GM23248 (cell line): ENCODE measurements around the gene CATSPERD. TPM values are rescaled to one million over a fixed set of nuclear protein-coding genes. Genes with fewer than 3 reads are reported as not detected.
"Not testable (repeated sequence)": the region's sequence is repeated elsewhere in the genome, so short reads cannot be mapped to it uniquely, and the experiment has no call there.

Experiments used
- DNase-seq: peaks from one replicate; pipeline ENCODE4 v3.0.0-alpha.2; 2015
- H2AFZ ChIP-seq: fragments of 200-600 bp; sonication (generic); 2 replicates; pipeline ENCODE4 v1.6.1; 2016; ENCODE audit warnings: antibody characterized with exemption
- H3F3A ChIP-seq: fragments of 200-600 bp; sonication (generic); 2 replicates; pipeline ENCODE4 v1.6.1; 2016; ENCODE audit warnings: mild to moderate bottlenecking, antibody characterized with exemption, mixed run types; ENCODE audit not compliant: insufficient read depth
- H3K27ac ChIP-seq: fragments of 200-600 bp; sonication (generic); 2 replicates; pipeline ENCODE4 v1.5.1; 2016; ENCODE audit warnings: mild to moderate bottlenecking
- H3K27me3 ChIP-seq: fragments of 200-600 bp; sonication (generic); replicated peaks from 2 replicates; pipeline ENCODE4 v1.6.1; 2016; ENCODE audit warnings: mild to moderate bottlenecking; ENCODE audit not compliant: insufficient read depth
- H3K36me3 ChIP-seq: fragments of 200-600 bp; sonication (generic); 2 replicates; pipeline ENCODE4 v1.6.1; 2016; ENCODE audit warnings: low read depth, mild to moderate bottlenecking
- H3K4me1 ChIP-seq: fragments of 200-600 bp; sonication (generic); 2 replicates; pipeline ENCODE4 v1.6.1; 2016; ENCODE audit warnings: mild to moderate bottlenecking; ENCODE audit not compliant: insufficient read depth
- H3K4me2 ChIP-seq: fragments of 200-600 bp; sonication (generic); one replicate; pipeline ENCODE4 v1.6.1; 2016; ENCODE audit warnings: mild to moderate bottlenecking; ENCODE audit not compliant: unreplicated experiment
- H3K4me3 ChIP-seq: fragments of 200-600 bp; sonication (generic); 2 replicates; pipeline ENCODE4 v1.5.1; 2016; ENCODE audit warnings: mild to moderate bottlenecking
- H3K79me2 ChIP-seq: fragments of 200-600 bp; sonication (generic); 2 replicates; pipeline ENCODE4 v1.6.1; 2016; ENCODE audit warnings: mild to moderate bottlenecking; ENCODE audit not compliant: insufficient read depth
- H3K9ac ChIP-seq: fragments of 200-600 bp; sonication (generic); 2 replicates; pipeline ENCODE4 v1.6.1; 2016; ENCODE audit warnings: mild to moderate bottlenecking
- H3K9me2 ChIP-seq: fragments of 200-600 bp; sonication (generic); 2 replicates; pipeline ENCODE4 v1.6.1; 2016; ENCODE audit warnings: mixed run types, mild to moderate bottlenecking, moderate library complexity; ENCODE audit not compliant: insufficient read depth
- H3K9me3 ChIP-seq: fragments of 200-600 bp; sonication (generic); one replicate; pipeline ENCODE4 v1.6.1; 2017; ENCODE audit warnings: low read depth
- H4K20me1 ChIP-seq: fragments of 200-600 bp; sonication (generic); 2 replicates; pipeline ENCODE4 v1.6.0; 2016; ENCODE audit not compliant: insufficient read depth
- EZH2 ChIP-seq: fragments of 200-600 bp; sonication (generic); IDR thresholded peaks from 2 replicates; pipeline ENCODE4 v1.6.1; 2018; ENCODE audit warnings: antibody characterized with exemption, mild to moderate bottlenecking; ENCODE audit not compliant: insufficient read depth, poor library complexity, severe bottlenecking
- EZH2phosphoT487 ChIP-seq: fragments of 200-600 bp; sonication (generic); IDR thresholded peaks from 2 replicates; pipeline ENCODE4 v1.6.1; 2018; ENCODE audit warnings: antibody characterized with exemption, moderate library complexity, mild to moderate bottlenecking, low read depth; ENCODE audit not compliant: insufficient read depth
- WGBS, 2 experiments: methylation state at CpG; one replicate each; pipeline ENCODE4 v1.1.6; 2015 to 2017; ENCODE audit warnings: low lambda C conversion rate in 2 of 2, low coverage in 1 of 2; ENCODE audit errors: missing lambda C conversion rate in 2 of 2; 5-methylcytosine and 5-hydroxymethylcytosine counted together
- in situ Hi-C: fragments of 300-500 bp; cut with MboI; formaldehyde crosslinking; loops from 2 replicates; pipeline ENCODE4 v1.15.0; 2020
- polyA plus RNA-seq: library from polyadenylated mRNA; unstranded; fragments of >200 nt; fragmentation: Nextera tagmentation; extraction: Ambion mirVana; gene quantifications from 2 replicates; pipeline ENCODE4 v1.2.1, GENCODE V29; 2016
- total RNA-seq: library from RNA; depleted of rRNA; stranded (reverse); fragments of >200 nt; shearing (Covaris generic); gene quantifications from 2 replicates; pipeline ENCODE4 v1.2.3, GENCODE V29; 2014

The CATSPERD gene
- total and polyA plus RNA-seq, 2 experiments from 2014 or later: 0.22 TPM; not detected in 1

DNA sequence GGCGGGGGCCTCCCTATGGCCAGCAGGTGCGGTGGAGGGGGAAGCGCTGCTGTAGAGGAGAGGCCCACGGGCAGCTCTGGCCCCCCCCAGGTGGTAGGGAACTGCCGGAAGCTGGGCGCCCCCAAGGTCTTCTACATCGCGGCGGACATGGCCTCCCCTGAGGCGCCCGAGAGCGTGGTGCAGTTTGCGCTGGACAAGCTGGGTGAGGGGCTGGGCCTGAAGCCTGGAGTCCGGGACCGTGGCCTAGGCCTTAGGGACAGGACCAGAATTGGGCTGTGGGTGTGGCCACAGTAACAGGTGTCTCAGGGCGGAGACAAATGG is 34.2 kb upstream of the CATSPERD start:
- H3K9me2 ChIP-seq: no peaks in the 10 kb centered on the region
- no peak for DNase-seq
- H3K79me2 ChIP-seq: peaks cover 12% of the 10 kb centered on the region
- H3K4me1 ChIP-seq: no peaks in the 10 kb centered on the region
- H3F3A ChIP-seq: no peaks in the 10 kb centered on the region
- H3K27ac ChIP-seq: no peak overlapping the region
- H3K4me3 ChIP-seq: peak overlapping the region; percentile 73
- in situ Hi-C loops: no loop called here
- H3K36me3 ChIP-seq: no peaks in the 10 kb centered on the region
- no peaks in the 10 kb centered on the region for H4K20me1 ChIP-seq
- TF ChIP-seq EZH2 (no peak), EZH2phosphoT487 (no peak)
- peak overlapping the region; percentile 78; the same call in 1 of the 2 replicates for H2AFZ ChIP-seq
- H3K9ac ChIP-seq: no peak overlapping the region
- H3K4me2 ChIP-seq: peak overlapping the region; percentile 42
- 55 to 78% methylated on average over 11 to 16 of the region's 16 CpGs for WGBS, 2 experiments
- H3K9me3 ChIP-seq: no peaks in the 10 kb centered on the region
- no peaks in the 10 kb centered on the region for H3K27me3 ChIP-seq

DNA sequence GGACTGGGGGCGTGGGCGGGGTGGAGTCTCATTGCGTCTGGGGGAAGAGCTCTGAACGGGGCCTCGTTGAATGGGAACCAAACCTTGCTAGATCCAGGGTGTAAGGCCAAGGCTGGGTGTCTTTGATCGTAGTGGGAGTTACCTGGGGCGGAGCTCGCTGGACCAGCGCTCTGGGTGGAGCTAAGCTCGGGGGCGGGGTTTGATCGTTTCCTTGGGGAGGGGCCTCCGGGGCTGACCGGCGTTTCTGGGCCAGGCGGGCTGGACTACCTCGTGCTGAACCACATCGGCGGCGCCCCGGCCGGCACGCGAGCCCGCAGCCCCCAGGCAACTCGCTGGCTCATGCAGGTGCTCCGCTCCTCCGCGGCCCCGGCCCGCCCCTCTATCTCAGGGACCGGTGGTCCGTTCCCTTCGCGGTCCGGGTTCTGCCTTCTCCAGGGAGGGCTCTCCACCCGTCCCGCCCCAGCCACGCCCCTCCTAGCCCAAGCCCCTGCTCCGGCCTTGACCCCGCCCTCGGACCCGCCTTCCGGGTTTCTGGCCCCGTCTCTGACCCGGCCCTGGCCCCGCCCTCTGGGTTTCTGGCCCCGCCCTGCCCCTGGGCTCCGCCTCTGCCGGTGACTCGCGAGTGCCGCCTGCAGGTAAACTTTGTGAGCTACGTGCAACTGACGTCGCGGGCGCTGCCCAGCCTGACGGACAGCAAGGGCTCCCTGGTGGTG is 33.6 kb upstream of the CATSPERD start:
- Histone ChIP-seq H3K4me3 (peak overlapping the region; percentile 73), H3K79me2 (peaks cover 17% of the 10 kb centered on the region), H3K4me2 (peak overlapping the region; percentile 42), H3K36me3 (no peaks in the 10 kb centered on the region), H3K9ac (peak overlapping the region; percentile 55; the same call in 1 of the 2 replicates), H3K9me2 (no peaks in the 10 kb centered on the region), H2AFZ (peak overlapping the region; percentile 78), H3K27ac (0 out of 2 replicates have a peak overlapping the region, but pooled peaks have one; percentile 6), H3K9me3 (no peaks in the 10 kb centered on the region), H4K20me1 (no peaks in the 10 kb centered on the region), H3K27me3 (no peaks in the 10 kb centered on the region), H3F3A (no peaks in the 10 kb centered on the region), H3K4me1 (no peaks in the 10 kb centered on the region)
- WGBS, 2 experiments: 2 to 3% methylated on average over 23 to 37 of the region's 59 CpGs
- TF ChIP-seq EZH2 (no peak), EZH2phosphoT487 (no peak)
- in situ Hi-C loops: no loop called here
- peak; percentile 95 for DNase-seq

DNA sequence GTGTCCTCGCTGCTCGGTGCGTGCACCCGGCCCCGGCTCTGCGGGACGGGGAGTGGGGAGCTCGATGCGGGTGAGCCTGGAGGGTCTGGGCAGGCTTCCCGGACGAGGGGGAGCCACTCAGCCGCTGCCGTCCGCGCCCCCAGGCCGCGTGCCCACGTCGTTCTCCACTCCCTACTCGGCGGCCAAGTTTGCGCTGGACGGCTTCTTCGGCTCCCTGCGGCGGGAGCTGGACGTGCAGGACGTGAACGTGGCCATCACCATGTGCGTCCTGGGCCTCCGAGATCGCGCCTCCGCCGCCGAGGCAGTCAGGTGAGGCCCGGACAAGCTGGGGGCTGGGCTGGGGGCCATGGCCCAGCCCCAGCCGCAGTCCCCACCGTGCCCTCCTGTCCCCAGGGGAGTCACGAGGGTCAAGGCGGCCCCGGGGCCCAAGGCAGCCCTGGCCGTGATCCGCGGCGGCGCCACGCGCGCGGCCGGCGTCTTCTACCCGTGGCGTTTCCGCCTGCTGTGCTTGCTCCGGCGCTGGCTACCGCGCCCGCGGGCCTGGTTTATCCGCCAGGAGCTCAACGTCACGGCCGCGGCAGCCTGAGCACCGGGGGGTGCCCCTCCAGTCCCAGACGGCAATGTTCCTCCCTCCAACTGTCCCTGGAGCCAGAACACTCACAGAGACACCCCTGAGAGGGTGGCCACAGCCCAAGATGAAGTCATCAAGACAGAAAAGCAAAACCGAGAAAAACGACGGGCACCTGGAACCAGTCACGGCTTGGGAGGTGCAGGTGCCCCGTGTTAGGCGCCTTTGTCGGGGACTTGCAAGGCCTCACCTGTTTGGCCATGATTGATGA is 32.9 kb upstream of the CATSPERD start:
- peak overlapping the region; percentile 42 for H3K4me2 ChIP-seq
- TF ChIP-seq EZH2phosphoT487 (no peak), EZH2 (no peak)
- peaks cover 24% of the 10 kb centered on the region for H3K79me2 ChIP-seq
- H3K4me3 ChIP-seq: peak overlapping the region; percentile 73
- H3K4me1 ChIP-seq: no peaks in the 10 kb centered on the region
- H3K27ac ChIP-seq: no peak overlapping the region
- H3K36me3 ChIP-seq: peaks cover 3% of the 10 kb centered on the region; the same call in 1 of the 2 replicates
- no peak overlapping the region for H3K9ac ChIP-seq
- H3K9me2 ChIP-seq: no peaks in the 10 kb centered on the region
- peak overlapping the region; percentile 78 for H2AFZ ChIP-seq
- WGBS, 2 experiments: 51 to 52% methylated on average over 63 to 69 of the region's 76 CpGs
- in situ Hi-C loops: no loop called here
- no peaks in the 10 kb centered on the region for H3K27me3 ChIP-seq
- H4K20me1 ChIP-seq: peaks cover under 1% of the 10 kb centered on the region; the same call in 1 of the 2 replicates
- no peak for DNase-seq
- no peaks in the 10 kb centered on the region for H3K9me3 ChIP-seq
- peaks cover 4% of the 10 kb centered on the region; the same call in 1 of the 2 replicates for H3F3A ChIP-seq

DNA sequence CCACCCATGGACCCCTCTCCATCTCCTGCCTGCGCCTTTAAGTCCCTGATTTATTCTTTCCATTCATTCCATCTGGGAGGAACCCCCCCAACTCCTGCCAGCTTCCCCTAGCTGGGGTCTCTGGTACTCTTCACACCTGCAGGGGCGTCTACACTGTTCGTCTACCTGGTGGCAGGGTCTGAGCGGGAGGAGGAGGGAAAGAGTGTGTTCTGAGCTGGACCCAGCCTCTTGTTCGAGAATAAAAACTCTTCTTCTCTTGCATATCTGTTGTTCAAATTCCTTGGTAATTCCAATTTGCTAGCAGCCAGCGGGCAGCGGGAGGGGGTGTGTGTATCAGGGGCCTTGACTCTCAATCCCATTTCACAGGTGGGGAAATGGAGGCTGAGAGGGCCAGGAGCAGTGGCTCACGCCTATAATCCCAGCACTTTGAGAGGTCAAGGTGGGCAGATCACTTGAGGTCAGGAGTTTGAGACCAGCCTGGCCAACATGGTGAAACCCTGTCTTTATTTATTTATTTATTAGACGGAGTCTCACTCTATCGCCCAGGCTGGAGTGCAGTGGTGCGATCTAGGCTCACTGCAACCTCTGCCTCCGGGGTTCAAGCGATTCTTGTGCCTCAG is 32.1 kb upstream of the CATSPERD start:
- H3K27ac ChIP-seq, H3K9ac ChIP-seq, H3K4me1 ChIP-seq, H4K20me1 ChIP-seq, H2AFZ ChIP-seq, H3K4me2 ChIP-seq, in situ Hi-C loops, DNase-seq, H3K4me3 ChIP-seq, H3K9me3 ChIP-seq, H3K36me3 ChIP-seq, H3K9me2 ChIP-seq, H3K27me3 ChIP-seq: not testable (repeated sequence)
- 86 to 87% methylated on average over 13 of the region's 13 CpGs for WGBS, 2 experiments
- H3F3A ChIP-seq: peaks cover 11% of the 10 kb centered on the region; the same call in 1 of the 2 replicates
- peaks cover 32% of the 10 kb centered on the region for H3K79me2 ChIP-seq
